ENCODE data around the gene MAPK8IP2.

The MAPK8IP2 gene

GRCh38 chr22:50633086-50633485, 32.5 kb downstream of the MAPK8IP2 start:
- no peak for ATAC-seq
- no peak for TF ChIP-seq CREB5 (CRISPR knock-in tag; IDR thresholded peaks at IDR 0.05; ENCODE audit: low read depth)
- no peak for TF ChIP-seq ZFP3 (CRISPR knock-in tag; IDR thresholded peaks at IDR 0.05)
- TF ChIP-seq PPARA (CRISPR knock-in tag; IDR thresholded peaks at IDR 0.05; ENCODE audit: borderline replicate concordance) = no peak
- no peak for TF ChIP-seq PATZ1 (CRISPR knock-in tag; IDR thresholded peaks at IDR 0.05; ENCODE audit: borderline replicate concordance)
- no peak for TF ChIP-seq TSHZ2 (CRISPR knock-in tag; IDR thresholded peaks at IDR 0.05)
- TF ChIP-seq POU6F1 (CRISPR knock-in tag; IDR thresholded peaks at IDR 0.05; ENCODE audit: borderline replicate concordance, low read depth) = no peak
- TF ChIP-seq TCF4 (CRISPR knock-in tag; IDR thresholded peaks at IDR 0.05; ENCODE audit: borderline replicate concordance) = no peak
- TF ChIP-seq BACH2 (CRISPR knock-in tag; IDR thresholded peaks at IDR 0.05; ENCODE audit: borderline replicate concordance) = no peak
- no peak for TF ChIP-seq CSDC2 (CRISPR knock-in tag; IDR thresholded peaks at IDR 0.05)
- TF ChIP-seq RARB (CRISPR knock-in tag; IDR thresholded peaks at IDR 0.05) = no peak
- no peak for TF ChIP-seq OSR1 (CRISPR knock-in tag; IDR thresholded peaks at IDR 0.05)
- no peak for TF ChIP-seq CSRNP3 (CRISPR knock-in tag; IDR thresholded peaks at IDR 0.05)
- no peak for TF ChIP-seq SNAI2 (CRISPR knock-in tag; IDR thresholded peaks at IDR 0.05)
- no peak for TF ChIP-seq ZC3H10 (CRISPR knock-in tag; IDR thresholded peaks at IDR 0.05)
- TF ChIP-seq ZNF8 (CRISPR knock-in tag; IDR thresholded peaks at IDR 0.05) = no peak
- no peak for TF ChIP-seq ZNF70 (CRISPR knock-in tag; IDR thresholded peaks at IDR 0.05)
- no peak for TF ChIP-seq ESRRG (CRISPR knock-in tag; IDR thresholded peaks at IDR 0.05)
- TF ChIP-seq ZFP30 (CRISPR knock-in tag; IDR thresholded peaks at IDR 0.05) = no peak

GRCh38 chr22:50633771-50634170, 33.2 kb downstream of the MAPK8IP2 start:
- ATAC-seq = no peak
- TF ChIP-seq PATZ1 (CRISPR knock-in tag; IDR thresholded peaks at IDR 0.05; ENCODE audit: borderline replicate concordance) (no peak), POU6F1 (CRISPR knock-in tag; IDR thresholded peaks at IDR 0.05; ENCODE audit: borderline replicate concordance, low read depth) (no peak), CREB5 (CRISPR knock-in tag; IDR thresholded peaks at IDR 0.05; ENCODE audit: low read depth) (no peak), TSHZ2 (CRISPR knock-in tag; IDR thresholded peaks at IDR 0.05) (no peak), ZNF70 (CRISPR knock-in tag; IDR thresholded peaks at IDR 0.05) (no peak), ESRRG (CRISPR knock-in tag; IDR thresholded peaks at IDR 0.05) (no peak), BACH2 (CRISPR knock-in tag; IDR thresholded peaks at IDR 0.05; ENCODE audit: borderline replicate concordance) (no peak), TCF4 (CRISPR knock-in tag; IDR thresholded peaks at IDR 0.05; ENCODE audit: borderline replicate concordance) (no peak), OSR1 (CRISPR knock-in tag; IDR thresholded peaks at IDR 0.05) (no peak), ARNTL (CRISPR knock-in tag; IDR thresholded peaks at IDR 0.05; ENCODE audit: borderline replicate concordance, low read depth) (no peak), ZNF565 (CRISPR knock-in tag; conservative IDR thresholded peaks at IDR 0.05; ENCODE audit: low read depth) (no peak), TOX (CRISPR knock-in tag; IDR thresholded peaks at IDR 0.05; ENCODE audit: borderline replicate concordance) (no peak), CSDC2 (CRISPR knock-in tag; IDR thresholded peaks at IDR 0.05) (no peak), RARB (CRISPR knock-in tag; IDR thresholded peaks at IDR 0.05) (no peak), SNAI2 (CRISPR knock-in tag; IDR thresholded peaks at IDR 0.05) (no peak), PPARA (CRISPR knock-in tag; IDR thresholded peaks at IDR 0.05; ENCODE audit: borderline replicate concordance) (no peak)

Data from SK-N-SH treated with all-trans-retinoic acid at 6 μM for 48 hours (cell line).